ENCODE data around the gene MFRP. TPM values are rescaled to one million over a fixed set of nuclear protein-coding genes. Genes with fewer than 3 reads are reported as not detected.
"Not testable (repeated sequence)": the region's sequence is repeated elsewhere in the genome, so short reads cannot be mapped to it uniquely, and the experiment has no call there.

MFRP gene
- not detected for total RNA-seq

DNA sequence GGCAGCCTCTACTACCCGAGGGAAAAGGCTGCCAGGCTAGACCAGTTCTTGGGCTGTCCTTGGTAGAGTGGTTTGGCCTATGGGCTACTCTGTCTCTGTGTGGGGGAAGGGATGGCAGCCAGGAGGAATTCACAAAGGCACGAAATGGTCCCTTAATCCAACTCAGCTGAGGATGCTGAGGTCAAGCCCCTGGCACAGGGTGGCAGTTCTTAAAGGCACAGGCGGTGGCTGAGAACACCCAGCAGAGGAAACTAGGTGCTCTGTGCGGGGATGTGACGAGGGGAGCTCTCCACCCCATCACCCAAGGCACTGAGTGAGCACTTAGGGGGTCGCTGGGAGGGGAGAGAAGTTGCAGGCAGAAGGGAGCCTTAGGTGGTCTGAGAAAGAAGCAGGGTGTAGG is at the start of gene MFRP:
TSS of gene MFRP (minus strand) at position 101 of the 400 bp plus-strand sequence. CDS start 192 bp downstream, outside the sequence.
- peaks cover 0 to 2% of the 10 kb centered on the region in 2 donors for H3K36me3 Mint-ChIP-seq (ENCODE audit: insufficient read depth in 2 of 2)
- DNase-seq (no peak), ATAC-seq (replicated peaks in 1 of 2) (no peak)
- H3K27me3 Mint-ChIP-seq (ENCODE audit: low read depth): peaks cover 40% of the 10 kb centered on the region
- H3K9me3 Mint-ChIP-seq: no peaks in the 10 kb centered on the region
- H3K27ac Mint-ChIP-seq: no peak within 1 kb of the TSS
- H3K4me1 Mint-ChIP-seq (ENCODE audit: low read depth): peaks cover 4% of the 10 kb centered on the region
- H3K4me3 Mint-ChIP-seq: no peak within 1 kb of the TSS

DNA sequence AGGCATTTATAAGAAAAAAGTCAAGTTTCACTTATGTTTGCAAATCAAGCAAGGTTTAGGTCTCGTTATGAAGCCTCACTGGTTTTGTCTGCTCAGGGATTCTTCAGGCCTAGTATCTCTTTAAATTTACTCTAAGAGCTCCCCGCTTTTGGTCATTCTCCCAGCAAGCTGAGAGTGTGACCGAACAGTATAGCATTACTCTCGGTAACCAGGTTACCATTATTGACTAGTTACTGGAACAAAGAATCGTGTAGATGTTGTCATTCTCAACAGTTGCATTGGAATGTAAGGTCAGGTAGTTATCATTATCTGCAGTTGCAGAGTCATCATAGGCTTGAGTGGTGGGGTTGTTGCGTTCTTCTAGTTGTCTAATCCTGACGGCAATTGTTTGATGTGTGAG is 44.8 kb upstream of the MFRP start:
- H3K4me1 Mint-ChIP-seq (ENCODE audit: low read depth): no peaks in the 10 kb centered on the region
- no peaks in the 10 kb centered on the region for H3K36me3 Mint-ChIP-seq (ENCODE audit: insufficient read depth in 2 of 2)
- peaks cover 24% of the 10 kb centered on the region for H3K27me3 Mint-ChIP-seq (ENCODE audit: low read depth)
- DNase-seq: no peak
- H3K4me3 Mint-ChIP-seq: no peak overlapping the region
- ATAC-seq (replicated peaks in 1 of 2): no peak
- no peak overlapping the region for H3K27ac Mint-ChIP-seq
- no peaks in the 10 kb centered on the region for H3K9me3 Mint-ChIP-seq

DNA sequence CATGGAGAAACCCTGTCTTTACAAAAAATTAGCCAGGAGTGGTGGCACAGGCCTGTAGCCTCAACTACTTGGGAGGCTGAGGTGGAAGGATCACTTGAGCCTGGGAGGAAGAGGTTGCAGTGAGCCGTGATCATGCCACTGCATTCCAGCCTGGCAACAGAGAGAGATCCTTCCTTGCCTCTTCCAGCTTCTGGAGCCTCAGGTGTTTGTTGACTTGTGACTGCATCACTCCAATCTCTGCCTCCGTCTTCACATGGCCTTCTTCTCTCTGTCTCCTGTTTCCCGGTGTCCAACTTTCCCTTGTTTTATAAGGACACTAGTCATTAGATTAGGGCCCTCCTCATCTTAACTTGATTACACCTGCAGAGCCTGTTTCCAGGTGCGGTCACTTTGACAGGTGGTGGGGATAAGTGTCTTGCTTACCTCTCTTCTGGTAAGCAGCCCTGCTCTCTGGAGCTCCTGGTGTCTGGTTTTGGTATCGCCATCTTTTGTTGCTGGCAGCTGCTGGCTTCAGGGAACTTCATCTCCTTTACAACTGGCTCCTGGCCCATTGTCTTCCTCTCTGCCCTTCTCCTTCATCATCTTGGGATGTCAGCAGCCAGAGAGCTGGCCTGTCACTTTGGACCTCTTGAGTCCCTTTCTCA is 43.2 kb upstream of the MFRP start:
- no peak overlapping the region for H3K4me3 Mint-ChIP-seq
- H3K27ac Mint-ChIP-seq: no peak overlapping the region
- no peaks in the 10 kb centered on the region for H3K36me3 Mint-ChIP-seq (ENCODE audit: insufficient read depth in 2 of 2)
- peaks cover 16% of the 10 kb centered on the region for H3K27me3 Mint-ChIP-seq (ENCODE audit: low read depth)
- DNase-seq (no peak), ATAC-seq (replicated peaks in 1 of 2) (no peak)
- no peaks in the 10 kb centered on the region for H3K9me3 Mint-ChIP-seq
- H3K4me1 Mint-ChIP-seq (ENCODE audit: low read depth): no peaks in the 10 kb centered on the region

DNA sequence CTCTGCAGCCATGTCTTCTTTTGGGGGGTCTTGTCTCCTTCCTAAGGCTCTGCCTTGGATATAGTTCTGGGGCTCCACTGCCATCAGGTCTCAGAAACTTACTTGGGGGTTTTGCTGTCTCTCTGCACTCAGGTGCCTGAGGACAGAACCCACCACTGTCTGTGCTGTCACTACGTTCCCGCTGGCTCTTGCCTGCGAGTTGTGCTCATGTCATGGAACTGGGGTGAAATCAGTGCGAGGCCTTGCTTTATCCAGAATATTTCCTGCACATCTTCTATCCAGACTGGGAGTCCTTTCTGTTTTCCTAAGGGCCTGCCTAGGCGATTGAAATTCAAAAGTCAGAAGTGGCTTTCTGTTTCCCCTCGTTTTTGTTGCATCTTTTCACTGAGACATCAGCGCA is 41.6 kb upstream of the MFRP start:
- DNase-seq: no peak
- no peak for ATAC-seq (replicated peaks in 1 of 2)
- peaks cover 4% of the 10 kb centered on the region for H3K27me3 Mint-ChIP-seq (ENCODE audit: low read depth)
- no peaks in the 10 kb centered on the region for H3K9me3 Mint-ChIP-seq
- no peak overlapping the region for H3K27ac Mint-ChIP-seq
- H3K4me1 Mint-ChIP-seq (ENCODE audit: low read depth): no peaks in the 10 kb centered on the region
- no peak overlapping the region for H3K4me3 Mint-ChIP-seq
- H3K36me3 Mint-ChIP-seq (ENCODE audit: insufficient read depth in 2 of 2): no peaks in the 10 kb centered on the region

DNA sequence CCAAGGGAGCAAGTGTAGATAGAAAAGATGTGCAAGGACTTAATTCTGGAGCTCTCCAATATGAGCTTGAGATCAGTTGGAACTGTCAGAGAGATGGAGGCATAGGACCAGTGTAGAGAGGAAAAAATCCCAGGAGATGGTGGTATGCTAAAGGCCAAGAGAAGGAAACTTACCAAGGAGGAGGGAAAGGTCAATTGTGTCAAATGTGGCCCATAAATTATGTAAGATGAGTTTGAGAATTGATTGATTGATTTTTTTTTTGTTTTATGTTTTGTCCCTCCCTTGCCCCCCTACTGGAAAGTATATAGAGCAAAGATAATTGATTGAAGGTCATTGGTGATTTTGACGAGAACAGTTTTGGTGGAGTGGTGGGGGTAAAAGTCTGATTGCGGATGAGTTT is 37.8 kb upstream of the MFRP start:
- ATAC-seq (replicated peaks in 1 of 2) (no peak), DNase-seq (no peak)
- no peak overlapping the region for H3K27ac Mint-ChIP-seq
- H3K36me3 Mint-ChIP-seq (ENCODE audit: insufficient read depth in 2 of 2): no peaks in the 10 kb centered on the region
- H3K4me1 Mint-ChIP-seq (ENCODE audit: low read depth): no peaks in the 10 kb centered on the region
- H3K27me3 Mint-ChIP-seq (ENCODE audit: low read depth): no peaks in the 10 kb centered on the region
- H3K9me3 Mint-ChIP-seq: no peaks in the 10 kb centered on the region
- H3K4me3 Mint-ChIP-seq: no peak overlapping the region

DNA sequence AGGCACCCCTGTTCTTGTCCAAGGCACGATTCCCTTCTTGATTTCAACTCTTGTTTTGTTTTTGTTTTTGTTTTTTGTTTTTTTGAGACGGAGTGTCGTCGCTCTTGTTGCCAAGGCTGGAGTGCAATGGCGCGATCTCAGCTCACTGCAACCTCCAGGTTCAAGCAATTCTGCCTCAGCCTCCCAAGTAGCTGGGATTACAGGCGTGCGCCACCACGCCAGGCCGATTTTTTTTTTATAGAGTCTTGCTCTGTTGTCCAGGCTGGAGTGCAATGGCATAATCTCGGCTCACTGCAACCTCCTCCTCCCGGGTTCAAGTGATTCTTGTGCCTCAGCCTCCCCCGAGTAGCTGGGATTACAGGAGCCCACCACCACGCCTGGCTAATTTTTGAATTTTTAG is 36.0 kb upstream of the MFRP start:
- not testable (repeated sequence) for DNase-seq; H3K9me3 Mint-ChIP-seq; H3K27ac Mint-ChIP-seq; H3K4me1 Mint-ChIP-seq (ENCODE audit: low read depth); H3K27me3 Mint-ChIP-seq (ENCODE audit: low read depth); H3K4me3 Mint-ChIP-seq; ATAC-seq (replicated peaks in 1 of 2); H3K36me3 Mint-ChIP-seq (ENCODE audit: insufficient read depth in 2 of 2)

DNA sequence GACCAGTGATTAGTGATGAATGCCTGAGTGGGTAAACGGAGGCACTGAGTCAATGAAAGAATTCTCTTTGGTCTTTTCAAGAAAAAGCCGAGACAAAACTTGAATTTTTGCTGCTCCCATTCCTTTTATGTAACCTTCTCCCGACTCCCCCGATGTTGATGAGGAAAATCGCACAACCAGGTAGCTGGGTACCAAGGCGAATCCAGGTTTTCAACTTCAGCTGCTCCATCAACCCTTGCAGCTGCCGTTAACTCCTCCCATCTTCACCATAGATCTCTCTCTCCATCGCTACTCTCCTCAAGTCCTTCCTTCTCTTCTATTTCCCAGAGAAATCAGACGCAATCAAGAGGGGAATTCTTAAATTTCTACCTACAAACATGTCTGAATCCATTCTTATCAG is 35.6 kb upstream of the MFRP start:
- H3K27me3 Mint-ChIP-seq (ENCODE audit: low read depth): no peaks in the 10 kb centered on the region
- no peak for ATAC-seq (replicated peaks in 1 of 2)
- H3K4me3 Mint-ChIP-seq: no peak overlapping the region
- DNase-seq: no peak
- no peaks in the 10 kb centered on the region for H3K9me3 Mint-ChIP-seq
- H3K36me3 Mint-ChIP-seq (ENCODE audit: insufficient read depth in 2 of 2): no peaks in the 10 kb centered on the region
- H3K4me1 Mint-ChIP-seq (ENCODE audit: low read depth): peaks cover 5% of the 10 kb centered on the region
- no peak overlapping the region for H3K27ac Mint-ChIP-seq

DNA sequence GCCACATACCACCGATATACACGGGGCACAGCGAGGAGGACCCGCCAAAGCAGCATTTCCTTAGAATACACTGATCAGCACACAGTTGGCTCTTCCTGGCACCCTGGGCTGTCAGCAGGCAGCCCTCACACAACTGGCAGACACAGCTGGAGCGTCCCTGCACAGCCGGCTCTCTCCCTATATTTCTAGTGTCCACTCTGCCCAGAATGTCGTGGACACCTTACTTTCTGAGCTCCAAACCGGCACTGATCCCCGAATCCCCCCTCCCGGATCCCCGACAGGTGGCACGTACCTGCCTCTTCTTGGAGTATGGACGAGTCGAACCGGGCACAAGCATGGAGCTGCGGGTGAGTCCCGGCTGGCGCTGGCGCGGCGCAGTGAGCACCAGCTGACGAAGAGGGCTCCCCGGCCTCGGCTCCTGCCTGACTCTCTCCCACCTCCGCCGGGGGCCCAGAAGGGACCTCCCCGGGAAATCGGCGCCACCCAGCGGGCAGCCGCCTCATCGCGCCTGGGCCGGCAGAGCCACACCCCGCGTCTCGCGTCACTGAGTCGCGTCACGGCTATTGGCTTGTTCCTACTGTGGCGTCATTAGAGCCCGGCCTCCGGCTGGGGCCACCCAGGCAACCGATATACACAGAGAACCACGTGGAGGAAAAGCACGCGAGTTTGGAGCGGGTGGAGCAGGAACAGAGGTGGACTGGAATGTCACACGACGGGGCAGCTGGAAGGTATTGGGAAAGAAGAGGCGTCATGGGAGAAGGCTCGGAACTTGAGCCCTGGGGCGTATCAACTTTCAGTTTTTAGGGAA is 34.9 kb upstream of the MFRP start, which contains the start of gene USP2:
TSS of gene USP2 (minus strand) at position 510 of the 808 bp plus-strand sequence. CDS start 8,210 bp downstream, outside the sequence.
- no peaks in the 10 kb centered on the region for H3K9me3 Mint-ChIP-seq
- H3K4me1 Mint-ChIP-seq (ENCODE audit: low read depth): peaks cover 5% of the 10 kb centered on the region
- H3K36me3 Mint-ChIP-seq (ENCODE audit: insufficient read depth in 2 of 2): no peaks in the 10 kb centered on the region
- H3K27ac Mint-ChIP-seq: no peak within 1 kb of the TSS
- H3K27me3 Mint-ChIP-seq (ENCODE audit: low read depth): no peaks in the 10 kb centered on the region
- DNase-seq (peak; percentile 97 to 99), ATAC-seq (replicated peaks in 1 of 2) (peak; percentile 99)
- H3K4me3 Mint-ChIP-seq: no peak within 1 kb of the TSS

DNA sequence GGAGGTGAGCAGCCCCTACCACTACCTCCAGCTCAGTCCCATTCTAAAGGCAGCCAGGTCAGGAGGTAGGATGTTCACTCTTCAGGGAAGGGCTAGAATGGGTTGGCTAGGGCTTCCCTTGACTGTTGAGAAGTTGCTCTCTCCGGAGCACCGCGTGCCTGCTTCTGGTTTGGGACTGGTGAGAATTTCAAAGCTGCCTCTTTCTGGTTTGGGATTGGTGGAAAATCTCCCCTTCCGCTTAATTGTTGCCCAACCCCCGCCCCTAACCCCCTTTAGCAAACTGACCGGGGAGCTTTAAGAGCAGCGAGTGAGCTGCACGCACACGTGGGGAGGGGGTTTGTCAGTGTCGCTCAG is 34.3 kb upstream of the MFRP start:
- ATAC-seq (replicated peaks in 1 of 2) (no peak), DNase-seq (no peak)
- Mint-ChIP-seq H3K4me1 (ENCODE audit: low read depth) (peaks cover 5% of the 10 kb centered on the region), H3K27me3 (ENCODE audit: low read depth) (no peaks in the 10 kb centered on the region), H3K9me3 (no peaks in the 10 kb centered on the region), H3K4me3 (no peak overlapping the region), H3K36me3 (ENCODE audit: insufficient read depth in 2 of 2) (no peaks in the 10 kb centered on the region), H3K27ac (no peak overlapping the region)

DNA sequence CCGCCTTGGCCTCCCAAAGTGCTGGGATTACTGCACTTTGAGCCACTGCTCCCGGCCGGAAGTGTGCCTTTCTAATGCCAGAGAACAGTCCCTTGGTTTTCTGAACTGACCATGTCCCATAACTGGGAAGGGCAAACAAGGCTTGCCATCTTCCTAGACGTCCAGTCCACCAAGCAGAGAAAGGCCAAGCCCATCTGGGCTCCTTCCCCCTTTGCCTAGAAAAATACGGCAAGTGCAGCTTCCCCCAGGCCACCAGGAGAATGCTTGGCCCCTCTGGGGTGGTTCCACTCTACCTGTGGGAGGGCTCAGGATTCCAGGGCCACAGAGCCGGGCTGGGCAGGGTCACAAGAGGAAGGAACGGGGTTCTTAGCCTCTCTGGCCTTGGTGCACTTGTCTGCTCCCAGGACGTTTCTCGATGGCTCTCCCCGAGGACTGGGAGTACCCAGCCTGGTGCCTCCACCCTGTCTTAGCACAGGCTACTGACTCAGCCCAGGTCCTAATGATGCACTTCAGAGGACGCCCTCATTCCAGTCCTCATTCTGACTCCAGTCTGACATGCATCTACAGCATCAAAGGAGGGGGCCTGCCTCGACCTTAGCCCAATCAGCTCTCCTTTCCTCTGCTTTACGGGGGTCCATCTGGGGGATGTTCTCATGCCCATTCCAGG is 33.8 kb upstream of the MFRP start:
- no peak for ATAC-seq (replicated peaks in 1 of 2)

DNA sequence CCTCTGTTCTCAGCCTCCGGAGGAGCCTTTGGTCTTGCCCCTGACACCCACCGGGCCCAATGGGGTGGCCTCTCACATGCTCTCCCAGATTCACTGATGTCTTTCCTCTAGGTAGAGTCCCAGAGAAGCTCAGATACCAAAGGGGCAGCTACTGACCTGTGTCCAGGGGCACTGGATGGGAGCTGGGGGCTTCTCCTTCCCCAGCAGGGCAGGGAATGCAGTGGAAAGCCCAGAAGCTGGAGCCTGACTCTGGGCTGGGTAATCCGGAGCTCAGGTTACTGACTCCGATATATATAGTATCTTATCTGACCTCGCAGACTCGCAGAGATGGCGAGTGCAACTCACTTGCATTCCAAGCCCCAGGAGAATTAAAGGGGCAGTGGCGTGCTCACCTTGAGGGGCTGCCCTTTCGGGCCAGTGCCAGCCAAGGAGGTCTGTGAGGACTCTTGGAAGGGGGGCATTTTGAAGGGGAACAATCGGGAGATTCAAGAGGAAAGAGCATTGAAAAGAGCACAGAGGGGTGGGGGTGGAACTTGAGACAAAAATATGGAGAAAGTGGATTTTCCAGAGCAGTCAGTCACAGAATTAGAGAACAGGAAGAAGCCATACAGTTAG is 32.5 kb upstream of the MFRP start:
- ATAC-seq (replicated peaks in 1 of 2): no peak
- no peaks in the 10 kb centered on the region for H3K9me3 Mint-ChIP-seq
- H3K27ac Mint-ChIP-seq: no peak overlapping the region

More for the DNA sequence above, 33.8 kb upstream of the MFRP start:
- Mint-ChIP-seq H3K4me3 (no peak overlapping the region), H3K9me3 (no peaks in the 10 kb centered on the region), H3K27ac (no peak overlapping the region), H3K4me1 (ENCODE audit: low read depth) (peaks cover 5% of the 10 kb centered on the region), H3K27me3 (ENCODE audit: low read depth) (no peaks in the 10 kb centered on the region), H3K36me3 (ENCODE audit: insufficient read depth in 2 of 2) (no peaks in the 10 kb centered on the region)
- DNase-seq: no peak

DNA sequence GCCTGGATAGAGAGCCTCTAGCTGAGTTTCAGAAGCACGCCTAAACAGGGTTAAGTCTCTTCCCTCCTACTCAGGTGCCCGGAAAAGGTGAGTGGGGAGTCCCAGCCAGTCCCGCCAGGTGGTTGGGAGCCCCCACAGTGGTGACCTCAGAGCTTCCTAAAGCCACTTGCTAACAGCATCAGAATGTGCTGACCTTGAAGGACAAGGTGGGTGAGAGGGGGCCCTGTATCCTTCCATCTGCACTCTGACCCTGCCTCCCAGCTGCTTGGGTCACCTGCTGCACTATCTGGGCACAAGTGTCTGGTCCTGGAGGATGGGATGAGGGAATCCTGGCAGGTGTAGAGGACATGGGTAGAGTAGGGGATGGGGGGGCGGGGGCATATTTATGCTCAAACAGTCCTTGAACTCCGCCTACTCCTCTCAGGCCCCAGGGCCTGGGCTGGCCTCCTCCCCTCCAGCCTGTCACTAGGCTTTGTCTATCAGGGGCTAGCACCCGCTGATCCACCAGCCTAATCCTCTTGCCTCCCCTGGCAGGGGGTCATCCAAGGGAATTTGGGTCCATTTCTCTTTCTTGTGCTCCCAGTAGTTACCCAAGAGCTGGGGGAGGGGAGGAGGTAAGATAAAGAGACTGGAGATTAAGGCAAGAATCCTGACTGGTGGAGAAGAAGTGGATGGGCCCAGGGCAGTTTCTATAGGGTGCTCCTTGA is 31.6 kb upstream of the MFRP start:
- H3K27me3 Mint-ChIP-seq (ENCODE audit: low read depth): no peaks in the 10 kb centered on the region
- DNase-seq: no peak
- no peak overlapping the region for H3K4me3 Mint-ChIP-seq
- H3K27ac Mint-ChIP-seq: no peak overlapping the region
- peaks cover 13% of the 10 kb centered on the region for H3K4me1 Mint-ChIP-seq (ENCODE audit: low read depth)
- no peak for ATAC-seq (replicated peaks in 1 of 2)
- no peaks in the 10 kb centered on the region for H3K36me3 Mint-ChIP-seq (ENCODE audit: insufficient read depth in 2 of 2)
- H3K9me3 Mint-ChIP-seq: no peaks in the 10 kb centered on the region

More for the DNA sequence above, 32.5 kb upstream of the MFRP start:
- no peak overlapping the region for H3K4me3 Mint-ChIP-seq
- H3K27me3 Mint-ChIP-seq (ENCODE audit: low read depth): no peaks in the 10 kb centered on the region
- no peaks in the 10 kb centered on the region for H3K36me3 Mint-ChIP-seq (ENCODE audit: insufficient read depth in 2 of 2)
- no peak for DNase-seq
- peaks cover 5% of the 10 kb centered on the region for H3K4me1 Mint-ChIP-seq (ENCODE audit: low read depth)

All from activated T-cell treated with anti-CD3 and anti-CD28 coated beads, Interleukin-2, amount 50 U/mL, for 72 hours (primary cell).